Activated CD4-positive, alpha-beta T cell treated with anti-CD3 and anti-CD28 coated beads, Interleukin-2, amount 50 U/mL, for 24 hours (primary cell): Measurements from ENCODE around the gene TOR4A.
"Not testable (repeated sequence)": the region's sequence is repeated elsewhere in the genome, so short reads cannot be mapped to it uniquely, and the experiment has no call there.

Experiments
- DNase-seq, 2 donors: peaks; one replicate each; pipeline ENCODE4 v3.0.0-alpha.2; 2020; ENCODE audit warnings: low read depth in 1 of 2, low spot score in 1 of 2

Gene TOR4A

GRCh38 chr9:137316012-137316981 is 38.8 kb downstream of the TOR4A start:
- DNase-seq = no peak

GRCh38 chr9:137317021-137317717 is 39.6 kb downstream of the TOR4A start:
- DNase-seq = no peak

- DNase-seq = no peak
Measured at GRCh38 chr9:137317718-137318511, 40.4 kb downstream of the TOR4A start.

GRCh38 chr9:137318602-137319001 is 41.1 kb downstream of the TOR4A start:
- DNase-seq = no peak

GRCh38 chr9:137319011-137319738 is 41.6 kb downstream of the TOR4A start:
- no peak for DNase-seq

- DNase-seq = no peak
Measured at GRCh38 chr9:137319739-137320551, 42.4 kb downstream of the TOR4A start.

- DNase-seq = no peak
Measured at GRCh38 chr9:137320555-137321384, 43.2 kb downstream of the TOR4A start.

- no peak for DNase-seq
Measured at GRCh38 chr9:137321726-137322361, 44.3 kb downstream of the TOR4A start.

- DNase-seq = no peak
Measured at GRCh38 chr9:137323531-137324331, 46.2 kb downstream of the TOR4A start.

- no peak for DNase-seq
Measured at GRCh38 chr9:137325124-137325523, 47.6 kb downstream of the TOR4A start.

- no peak for DNase-seq
Measured at GRCh38 chr9:137325799-137326198, 48.3 kb downstream of the TOR4A start.

GRCh38 chr9:137326445-137327065 is 49.0 kb downstream of the TOR4A start:
- DNase-seq = no peak

GRCh38 chr9:137327641-137328550 is 50.4 kb downstream of the TOR4A start:
- not testable (repeated sequence) for DNase-seq

- DNase-seq = not testable (repeated sequence)
Measured at GRCh38 chr9:137329590-137329989, 52.1 kb downstream of the TOR4A start.

GRCh38 chr9:137330689-137331088 is 53.2 kb downstream of the TOR4A start:
- no peak for DNase-seq

GRCh38 chr9:137331929-137332328 is 54.4 kb downstream of the TOR4A start:
- no peak for DNase-seq
